B cell (primary cell): ENCODE data around the gene PRKN. TPM values are rescaled to one million over a fixed set of nuclear protein-coding genes. Genes with fewer than 3 reads are reported as not detected.

Experiments
- ATAC-seq: fragments of 200-7000 bp; cut with Tn5 transposase; one replicate; pipeline ENCODE4 v1.10.0; 2021; ENCODE audit warnings: low read depth, mild to moderate bottlenecking, moderate number of reproducible peaks, moderate library complexity
- CTCF ChIA-PET: fragments of 350-600 bp; sonication (Branson Sonifier 250); formaldehyde crosslinking; loops from one replicate; lab custom pipeline; 2021; ENCODE audit warnings: antibody characterized with exemption, inconsistent platforms; lab: Charles Lee
- POLR2A ChIA-PET: fragments of 350-600 bp; sonication (Branson Sonifier 250); formaldehyde crosslinking; loops from one replicate; lab custom pipeline; 2021; ENCODE audit warnings: antibody characterized with exemption; lab: Charles Lee
- DNase-seq: peaks from one replicate; pipeline ENCODE4 v3.0.0; 2013
- H2AFZ ChIP-seq: 2 replicates; pipeline ENCODE4 v1.6.1; 2012; ENCODE audit warnings: mild to moderate bottlenecking, low read depth, low read length; ENCODE audit not compliant: insufficient read depth, poor library complexity, severe bottlenecking
- H3K27ac ChIP-seq, 2 donors: 1 replicate in 1 of 2; 2 replicates in 1 of 2; pipeline ENCODE4 v1.5.1; 2012 to 2013; ENCODE audit warnings: low read length in 2 of 2, mild to moderate bottlenecking in 2 of 2, moderate library complexity in 1 of 2
- H3K27me3 ChIP-seq, 4 experiments: fragments of 200-600 bp in 1 of 4; sonication (generic) in 1 of 4; replicated peaks in 1 of 4; 1 replicate in 2 of 4; 2 replicates in 2 of 4; pipeline versions ENCODE4 v1.6.1 to v1.7.0; 2013 to 2016; ENCODE audit warnings: low read length in 3 of 4, mild to moderate bottlenecking in 2 of 4, mixed read lengths in 1 of 4, moderate library complexity in 1 of 4; ENCODE audit not compliant: insufficient read depth in 4 of 4, control insufficient read depth in 3 of 4; ENCODE audit errors: control extremely low read depth in 1 of 4
- H3K36me3 ChIP-seq, 2 experiments: replicated peaks in 1 of 2; 1 replicate in 1 of 2; 2 replicates in 1 of 2; pipeline versions ENCODE4 v1.6.1 to v1.7.1; 2013; ENCODE audit warnings: low read length in 1 of 2; ENCODE audit not compliant: insufficient read depth in 2 of 2, control insufficient read depth in 1 of 2; ENCODE audit errors: control extremely low read depth in 1 of 2, extremely low read depth in 1 of 2
- H3K4me1 ChIP-seq, 2 donors: fragments of 200-600 bp in 1 of 2; sonication (generic) in 1 of 2; 1 replicate in 1 of 2; 2 replicates in 1 of 2; pipeline versions ENCODE4 v1.5.1 to v1.6.1; 2013 to 2017; ENCODE audit warnings: low read length in 2 of 2; ENCODE audit not compliant: control insufficient read depth in 2 of 2, insufficient read depth in 2 of 2
- H3K4me2 ChIP-seq: replicated peaks from 2 replicates; pipeline ENCODE3; 2012; ENCODE audit warnings: mild to moderate bottlenecking, low read depth, low read length; ENCODE audit not compliant: poor library complexity, severe bottlenecking
- H3K4me3 ChIP-seq, 5 experiments: fragments of 200-600 bp in 1 of 5; sonication (generic) in 1 of 5; 1 replicate in 3 of 5; 2 replicates in 2 of 5; pipeline versions ENCODE4 v1.5.1 to v1.7.0; 2011 to 2016; ENCODE audit warnings: low read length in 4 of 5, mild to moderate bottlenecking in 4 of 5, low read depth in 2 of 5, control low read depth in 1 of 5, moderate library complexity in 1 of 5; ENCODE audit not compliant: insufficient read depth in 1 of 5; ENCODE audit errors: control extremely low read depth in 1 of 5, extremely low read depth in 1 of 5
- H3K79me2 ChIP-seq: fragments of 200-600 bp; sonication (generic); one replicate; pipeline ENCODE4 v1.6.0; 2016; ENCODE audit warnings: low read length; ENCODE audit not compliant: control insufficient read depth, insufficient read depth
- H3K9ac ChIP-seq: fragments of 200-600 bp; sonication (generic); 2 replicates; pipeline ENCODE4 v1.6.1; 2017; ENCODE audit warnings: mild to moderate bottlenecking, low read length, moderate library complexity
- H3K9me3 ChIP-seq, 3 donors: one replicate each; pipeline versions ENCODE4 v1.6.1 to v1.7.1; 2013; ENCODE audit warnings: low read length in 2 of 3; ENCODE audit not compliant: control insufficient read depth in 2 of 3, insufficient read depth in 1 of 3; ENCODE audit errors: control extremely low read depth in 1 of 3
- H4K20me1 ChIP-seq: 2 replicates; pipeline ENCODE4 v1.6.0; 2012; ENCODE audit warnings: mild to moderate bottlenecking, low read length; ENCODE audit not compliant: insufficient read depth, control insufficient read depth, poor library complexity, severe bottlenecking
- H3K27ac Mint-ChIP-seq: one replicate; pipeline ENCODE4 v1.8.0; 2021; ENCODE audit warnings: mixed read lengths
- H3K27me3 Mint-ChIP-seq: one replicate; pipeline ENCODE4 v1.8.0; 2021; ENCODE audit warnings: mixed read lengths
- H3K4me1 Mint-ChIP-seq: one replicate; pipeline ENCODE4 v1.8.0; 2021; ENCODE audit warnings: mixed read lengths
- H3K4me3 Mint-ChIP-seq: one replicate; pipeline ENCODE4 v1.8.0; 2021; ENCODE audit warnings: mixed read lengths
- H3K9me3 Mint-ChIP-seq: one replicate; pipeline ENCODE4 v1.8.0; 2022; ENCODE audit warnings: mixed read lengths; ENCODE audit not compliant: insufficient read depth
- CTCF ChIP-seq: fragments of 200-600 bp; IDR thresholded peaks from one replicate; pipeline ENCODE4 v1.8.0; 2022; ENCODE audit warnings: antibody characterized with exemption, mild to moderate bottlenecking
- EZH2 ChIP-seq: IDR thresholded peaks from 2 replicates; pipeline ENCODE4 v1.6.1; 2012; ENCODE audit warnings: borderline replicate concordance, low read depth, mild to moderate bottlenecking, moderate library complexity, low read length; ENCODE audit not compliant: insufficient read depth, poor library complexity, severe bottlenecking
- WGBS: methylation state at CpG from one replicate; pipeline ENCODE4 v1.1.5; 2013; ENCODE audit warnings: missing lambda C conversion rate; ENCODE audit not compliant: insufficient coverage; 5-methylcytosine and 5-hydroxymethylcytosine counted together
- intact Hi-C: fragments of 100-400 bp; cut with micrococcal nuclease; formaldehyde crosslinking; loops from one replicate; pipeline ENCODE4 v1.10.0; 2022
- polyA plus RNA-seq: library from polyadenylated mRNA; depleted of rRNA; stranded (reverse); fragments of >200 nt; gene quantifications from 2 replicates; pipeline ENCODE4 v1.2.3, GENCODE V29; 2012
- total RNA-seq, 2 donors: library from RNA; stranded (reverse); fragments of 120-200 nt in 1 of 2; gene quantifications; 1 replicate in 1 of 2; 2 replicates in 1 of 2; pipeline versions ENCODE4 v1.2.3 to v1.2.4, GENCODE V29; 2013 to 2022

PRKN gene
- total and polyA plus RNA-seq, 2 donors (not counting 1 experiment from before 2014, with no cell fraction given): 1.6 to 6.2 TPM

DNA sequence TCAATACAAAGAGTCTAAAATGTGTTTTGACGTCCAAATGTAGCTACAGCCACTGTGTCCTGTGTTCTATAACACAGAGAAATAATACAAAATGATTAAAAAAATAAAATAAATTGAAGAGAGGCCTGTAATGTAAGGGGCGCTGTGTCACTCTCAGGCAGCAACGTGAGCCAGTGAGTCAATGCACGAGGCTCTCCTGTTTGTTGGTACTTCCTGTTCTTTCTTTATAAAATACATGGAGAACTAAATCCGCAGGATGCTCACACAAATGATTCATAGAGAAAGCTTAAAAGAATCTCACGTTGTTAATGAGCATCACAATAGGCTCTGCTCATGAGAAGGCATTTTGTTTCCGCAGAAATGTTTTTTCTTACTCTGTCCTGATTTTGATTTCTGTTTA lies 818.7 kb downstream of the PRKN start:
- H3K79me2 ChIP-seq: no peaks in the 10 kb centered on the region
- no peaks in the 10 kb centered on the region for H3K27me3 Mint-ChIP-seq
- no peak overlapping the region for H3K4me3 Mint-ChIP-seq
- TF ChIP-seq EZH2: no peak
- no peak for TF ChIP-seq CTCF
- ChIA-PET CTCF (no interaction called here), POLR2A (no interaction called here)
- no CpG with 5 or more reads among the region's 7 CpGs for WGBS
- intact Hi-C loops: no loop called here
- no peaks in the 10 kb centered on the region for H3K4me1 ChIP-seq
- no peaks in the 10 kb centered on the region for H4K20me1 ChIP-seq
- no peak overlapping the region for H3K9ac ChIP-seq
- H3K27ac Mint-ChIP-seq: no peak overlapping the region
- H3K9me3 Mint-ChIP-seq: peaks cover 2% of the 10 kb centered on the region
- no peak for DNase-seq
- no peak overlapping the region for H3K4me2 ChIP-seq
- no peaks in the 10 kb centered on the region for H3K27me3 ChIP-seq
- H3K4me1 Mint-ChIP-seq: no peaks in the 10 kb centered on the region
- peaks cover 0 to 3% (median 0%) of the 10 kb centered on the region in 3 donors for H3K9me3 ChIP-seq
- no peak overlapping the region for H2AFZ ChIP-seq
- H3K27ac ChIP-seq: no peak overlapping the region
- ATAC-seq: no peak
- no peaks in the 10 kb centered on the region for H3K36me3 ChIP-seq
- H3K4me3 ChIP-seq: no peak overlapping the region

GRCh38 chr6:161906571-161906970 lies 821.0 kb downstream of the PRKN start:
- Histone ChIP-seq H3K9ac (no peak overlapping the region), H3K27ac (no peak overlapping the region), H3K9me3 (no peaks in the 10 kb centered on the region), H3K4me3 (no peak overlapping the region), H3K4me2 (no peak overlapping the region), H3K27me3 (no peaks in the 10 kb centered on the region), H4K20me1 (no peaks in the 10 kb centered on the region), H3K4me1 (no peaks in the 10 kb centered on the region), H2AFZ (no peak overlapping the region), H3K79me2 (no peaks in the 10 kb centered on the region), H3K36me3 (no peaks in the 10 kb centered on the region)
- 52% methylated on average over 5 of the region's 5 CpGs for WGBS
- H3K27ac Mint-ChIP-seq: no peak overlapping the region
- TF ChIP-seq EZH2 (no peak), CTCF (no peak)
- H3K9me3 Mint-ChIP-seq: no peaks in the 10 kb centered on the region
- POLR2A ChIA-PET: no interaction called here
- CTCF ChIA-PET: no interaction called here
- H3K4me3 Mint-ChIP-seq: no peak overlapping the region
- DNase-seq (no peak), ATAC-seq (no peak)
- intact Hi-C loops: no loop called here
- no peaks in the 10 kb centered on the region for H3K4me1 Mint-ChIP-seq
- H3K27me3 Mint-ChIP-seq: no peaks in the 10 kb centered on the region
